Pancreas (tissue), 10 donors: ENCODE data around the gene FOXO1. TPM values are rescaled to one million over a fixed set of nuclear protein-coding genes. Genes with fewer than 3 reads are reported as not detected.

ENCODE experiments used
- ATAC-seq, 4 donors: fragments of 200-7000 bp; cut with Tn5 transposase; one replicate each; pipeline versions ENCODE4 v1.8.0 to v1.9.1; 2020; ENCODE audit warnings: mild to moderate bottlenecking in 4 of 4, moderate library complexity in 4 of 4
- DNase-seq, 6 donors: peaks; one replicate each; pipeline ENCODE4 v3.0.0-alpha.2; 2020
- FAIRE-seq: peaks from 2 replicates; lab custom pipeline; 2012; peaks lifted over from hg19 to GRCh38; lab: Jason Lieb, UNC
- H3K27ac ChIP-seq, 4 donors: fragments of 200-600 bp; sonication (generic); 1 replicate in 3 of 4; 2 replicates in 1 of 4; pipeline versions ENCODE4 v1.5.0 to v1.8.0; 2020
- H3K27me3 ChIP-seq, 4 donors: fragments of 200-600 bp; one replicate each; pipeline ENCODE4 v1.8.0; 2021
- H3K36me3 ChIP-seq, 3 donors: fragments of 200-600 bp; sonication (generic) in 1 of 3; one replicate each; pipeline versions ENCODE4 v1.5.0 to v1.8.0; 2020 to 2021
- H3K4me1 ChIP-seq, 3 donors: fragments of 200-600 bp; one replicate each; pipeline ENCODE4 v1.8.0; 2021
- H3K4me3 ChIP-seq, 4 donors: fragments of 200-600 bp; sonication (generic) in 2 of 4; one replicate each; pipeline versions ENCODE4 v1.5.0 to v1.8.0; 2020 to 2021
- H3K9me3 ChIP-seq, 4 donors: fragments of 200-600 bp; one replicate each; pipeline ENCODE4 v1.8.0; 2021
- CTCF ChIP-seq, 4 donors: fragments of 200-600 bp; sonication (generic) in 3 of 4; IDR thresholded peaks; one replicate each; pipeline versions ENCODE4 v1.5.0 to v1.8.0; 2021; ENCODE audit warnings: antibody characterized with exemption in 4 of 4
- WGBS, 2 donors: extraction: QIAGEN DNeasy Blood & Tissue Kit; methylation state at CpG; one replicate each; pipeline ENCODE4 v1.1.7; 2013; 5-methylcytosine and 5-hydroxymethylcytosine counted together
- intact Hi-C, 3 donors: fragments of 100-400 bp; cut with DNase I; formaldehyde crosslinking; loops; one replicate each; pipeline versions ENCODE4 v1.11.1 to v1.14.2; 2022
- polyA plus RNA-seq, 2 donors: library from polyadenylated mRNA; stranded (reverse); fragments of 200-250 nt; gene quantifications; one replicate each; pipeline ENCODE4 v1.2.3, GENCODE V29; 2013
- total RNA-seq, 6 donors: library from RNA; stranded (reverse); fragmentation: NEBNext Ultra II Directional in 4 of 6; extraction: Animal tissue kit (Norgen Biotek cat#: 25700) in 4 of 6; gene quantifications; one replicate each; pipeline versions ENCODE4 v1.2.1 to v1.2.4, GENCODE V29; 2021 to 2023
- donor health status: healthy with polysubstance abuse.
- donor health status: DM: no; HTN: no; CAD: no; lungs with moderate emphysema.
- donor health status: DM: no; HTN: no; CAD: no.
- donor health status: control.
- donor health status: control.
- donor health status: Bipolar disorder and iron deficiency.
- donor health status: DM: yes; HTN: yes; CAD: no.
- donor health status: DM: no; HTN: no; CAD: no.
- donor health status: DM: no; HTN: no; CAD: no.
- donor health status: DM: yes; HTN: yes; CAD: no.

Gene FOXO1
- total and polyA plus RNA-seq, 8 donors: 3.8 to 21.9 (median 15.0) TPM

DNA sequence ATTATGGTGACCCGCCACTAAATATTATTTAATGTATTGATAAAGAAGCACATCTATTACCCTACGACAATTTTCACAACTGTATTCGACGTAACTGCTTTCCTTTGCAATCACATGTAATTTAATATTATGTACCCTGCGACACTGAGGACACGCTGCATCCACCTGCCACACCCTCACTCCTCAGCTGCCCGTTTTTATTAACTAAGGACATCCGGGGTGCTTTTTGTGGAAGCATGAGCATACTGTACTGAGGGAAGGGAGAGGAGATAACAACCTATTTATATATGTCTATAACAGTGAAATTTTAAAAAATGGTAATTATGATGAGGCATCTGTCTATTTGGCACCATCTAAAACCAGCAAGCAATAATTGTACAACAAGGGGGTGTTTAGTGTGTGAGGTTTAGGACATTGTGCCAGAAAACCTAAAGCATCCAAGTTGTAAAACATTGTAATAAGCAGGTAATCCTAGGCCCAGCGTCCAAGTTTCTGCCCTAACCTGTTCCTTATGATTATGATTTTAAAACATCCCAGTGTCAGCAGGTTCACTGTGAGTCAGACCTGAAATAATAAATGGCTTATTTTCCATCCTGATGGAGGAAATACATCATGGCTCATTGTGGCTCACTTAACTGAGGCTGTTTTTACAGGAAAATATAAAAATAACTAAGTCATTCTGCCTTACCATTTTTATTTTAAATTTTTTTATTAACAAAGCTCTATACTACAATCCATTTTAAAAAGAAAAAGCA is 56.3 kb downstream of the FOXO1 start:
- ATAC-seq (peak in 2 of 4 donors; percentile 20 to 40), DNase-seq (no peak), FAIRE-seq (peak; percentile 59)
- intact Hi-C loops: no loop called here
- H3K4me1 ChIP-seq: peaks cover 18 to 29% (median 26%) of the 10 kb centered on the region in 3 donors
- no peak for TF ChIP-seq CTCF (IDR thresholded peaks at IDR 0.05)
- H3K4me3 ChIP-seq: no peak overlapping the region
- 80 to 83% methylated on average over 9 of the region's 9 CpGs for WGBS, 2 donors
- no peaks in the 10 kb centered on the region for H3K36me3 ChIP-seq
- H3K9me3 ChIP-seq: no peaks in the 10 kb centered on the region
- peak overlapping the region in 1 of 4 donors; percentile 24 for H3K27ac ChIP-seq
- H3K27me3 ChIP-seq: no peaks in the 10 kb centered on the region

GRCh38 chr13:40608308-40608707 is 58.1 kb downstream of the FOXO1 start:
- intact Hi-C loops: no loop called here
- ATAC-seq (no peak), DNase-seq (no peak), FAIRE-seq (no peak)
- H3K4me3 ChIP-seq: no peak overlapping the region
- H3K36me3 ChIP-seq: no peaks in the 10 kb centered on the region
- no peak for TF ChIP-seq CTCF (IDR thresholded peaks at IDR 0.05)
- WGBS, 2 donors: 100% methylated on average over 1 of the region's 1 CpG
- H3K27me3 ChIP-seq: no peaks in the 10 kb centered on the region
- H3K9me3 ChIP-seq: no peaks in the 10 kb centered on the region
- H3K27ac ChIP-seq: no peak overlapping the region
- peaks cover 5 to 18% (median 15%) of the 10 kb centered on the region in 3 donors for H3K4me1 ChIP-seq

DNA sequence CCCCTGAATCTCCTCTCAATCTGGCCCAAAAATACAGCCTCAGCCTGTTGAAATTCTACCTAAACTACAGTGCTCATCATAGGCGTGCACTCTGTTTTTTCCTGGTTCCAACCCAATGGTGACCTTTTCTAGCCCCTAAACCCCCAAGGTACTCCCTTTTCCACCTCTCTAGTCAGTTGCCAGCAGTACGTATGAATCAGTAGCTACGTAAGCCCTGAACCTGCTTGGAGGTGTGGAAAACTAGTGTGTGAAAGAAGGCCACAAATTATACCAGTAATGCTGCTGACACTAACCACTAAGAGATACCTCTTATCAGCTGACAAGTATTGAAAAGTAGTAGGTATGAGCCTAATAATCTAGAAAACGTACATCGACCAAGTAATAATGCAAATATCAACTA is 60.9 kb downstream of the FOXO1 start:
- FAIRE-seq (no peak), DNase-seq (no peak), ATAC-seq (no peak)
- Histone ChIP-seq H3K4me3 (no peak overlapping the region), H3K27me3 (no peaks in the 10 kb centered on the region), H3K36me3 (no peaks in the 10 kb centered on the region), H3K4me1 (peaks cover 0 to 2% (median 1%) of the 10 kb centered on the region in 3 donors), H3K9me3 (no peaks in the 10 kb centered on the region), H3K27ac (no peak overlapping the region)
- TF ChIP-seq CTCF (IDR thresholded peaks at IDR 0.05): no peak
- 76 to 80% methylated on average over 5 of the region's 5 CpGs for WGBS, 2 donors
- intact Hi-C loops: no loop called here

DNA sequence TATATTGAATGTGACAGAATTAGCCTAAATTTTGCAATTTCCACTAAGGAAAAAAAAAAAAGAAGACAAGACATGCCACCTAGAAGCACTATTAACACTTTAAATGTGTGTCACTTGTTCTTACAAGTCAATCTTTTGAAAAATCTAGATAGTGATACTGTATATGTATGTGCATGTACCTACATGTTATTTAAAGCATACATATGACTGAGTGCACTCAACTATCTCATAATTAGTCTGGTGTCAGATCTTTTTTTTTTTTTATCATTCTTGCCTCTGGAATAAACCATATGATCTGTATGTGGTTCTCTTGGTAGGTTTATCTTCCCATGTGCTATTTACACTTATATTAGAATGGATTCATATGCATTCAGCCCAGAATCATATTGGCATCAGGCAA is 62.3 kb downstream of the FOXO1 start:
- Histone ChIP-seq H3K36me3 (no peaks in the 10 kb centered on the region), H3K27ac (no peak overlapping the region), H3K4me1 (peaks cover 2 to 7% (median 7%) of the 10 kb centered on the region in 3 donors), H3K4me3 (no peak overlapping the region), H3K27me3 (no peaks in the 10 kb centered on the region), H3K9me3 (no peaks in the 10 kb centered on the region)
- intact Hi-C loops: no loop called here
- ATAC-seq (no peak), DNase-seq (no peak), FAIRE-seq (no peak)
- no peak for TF ChIP-seq CTCF (IDR thresholded peaks at IDR 0.05)

- no peak overlapping the region for H3K27ac ChIP-seq
- intact Hi-C loops: no loop called here
Measured at GRCh38 chr13:40600149-40600751, 66.2 kb downstream of the FOXO1 start.

More at GRCh38 chr13:40600149-40600751, 66.2 kb downstream of the FOXO1 start:
- Histone ChIP-seq H3K9me3 (no peaks in the 10 kb centered on the region), H3K27me3 (no peaks in the 10 kb centered on the region), H3K36me3 (no peaks in the 10 kb centered on the region), H3K4me3 (no peak overlapping the region), H3K4me1 (peaks cover 13 to 28% (median 19%) of the 10 kb centered on the region in 3 donors)
- FAIRE-seq: no peak
- ATAC-seq: no peak
- WGBS, 2 donors: 96 to 97% methylated on average over 5 of the region's 5 CpGs
- DNase-seq: no peak
- no peak for TF ChIP-seq CTCF (IDR thresholded peaks at IDR 0.05)
